CD4-positive, alpha-beta memory T cell (primary cell): ENCODE measurements around the gene SOX6. TPM values are rescaled to one million over a fixed set of nuclear protein-coding genes. Genes with fewer than 3 reads are reported as not detected.

Experiments
- CTCF ChIA-PET: fragments of 350-600 bp; sonication (Branson Sonifier 250); formaldehyde crosslinking; loops from one replicate; lab custom pipeline; 2021; ENCODE audit warnings: inconsistent platforms; ENCODE audit not compliant: partially characterized antibody; lab: Charles Lee
- POLR2A ChIA-PET: fragments of 350-600 bp; sonication (Branson Sonifier 250); formaldehyde crosslinking; loops from one replicate; lab custom pipeline; 2021; ENCODE audit not compliant: partially characterized antibody; lab: Charles Lee
- DNase-seq, 5 donors: peaks; one replicate each; pipeline versions ENCODE4 v3.0.0 to v3.0.0-alpha.2; 2020 to 2022; ENCODE audit warnings: mixed read lengths in 1 of 5
- H3K27ac ChIP-seq: one replicate; pipeline ENCODE4 v1.7.0; 2013; ENCODE audit warnings: low read depth, low read length
- H3K27me3 ChIP-seq: 2 replicates; pipeline ENCODE4 v1.7.0; 2013; ENCODE audit warnings: mild to moderate bottlenecking, low read length, moderate library complexity; ENCODE audit not compliant: insufficient read depth
- H3K36me3 ChIP-seq: 2 replicates; pipeline ENCODE4 v1.7.0; 2013; ENCODE audit warnings: mild to moderate bottlenecking, low read length, moderate library complexity; ENCODE audit not compliant: insufficient read depth
- H3K4me1 ChIP-seq: 2 replicates; pipeline ENCODE4 v1.7.0; 2013; ENCODE audit warnings: mild to moderate bottlenecking, low read length, moderate library complexity; ENCODE audit not compliant: insufficient read depth
- H3K4me3 ChIP-seq, 2 donors: one replicate each; pipeline ENCODE4 v1.7.0; 2013; ENCODE audit warnings: low read length in 2 of 2, mild to moderate bottlenecking in 1 of 2
- H3K9me3 ChIP-seq, 2 donors: one replicate each; pipeline ENCODE4 v1.7.0; 2013; ENCODE audit warnings: low read length in 2 of 2, control low read depth in 1 of 2; ENCODE audit not compliant: control insufficient read depth in 1 of 2
- H3K27ac Mint-ChIP-seq, 7 donors: one replicate each; pipeline ENCODE4 v1.8.0; 2020 to 2021; ENCODE audit warnings: mixed read lengths in 7 of 7, mild to moderate bottlenecking in 6 of 7, inconsistent platforms in 3 of 7, moderate library complexity in 3 of 7
- H3K27me3 Mint-ChIP-seq, 2 donors: one replicate each; pipeline ENCODE4 v1.8.0; 2020 to 2021; ENCODE audit warnings: mixed read lengths in 2 of 2
- H3K36me3 Mint-ChIP-seq, 2 donors: one replicate each; pipeline ENCODE4 v1.8.0; 2020 to 2021; ENCODE audit warnings: mixed read lengths in 2 of 2, inconsistent platforms in 1 of 2, mild to moderate bottlenecking in 1 of 2
- H3K4me1 Mint-ChIP-seq, 4 donors: one replicate each; pipeline ENCODE4 v1.8.0; 2020 to 2021; ENCODE audit warnings: mixed read lengths in 4 of 4, mild to moderate bottlenecking in 1 of 4
- H3K4me3 Mint-ChIP-seq, 8 donors: one replicate each; pipeline ENCODE4 v1.8.0; 2020 to 2021; ENCODE audit warnings: mixed read lengths in 8 of 8, mild to moderate bottlenecking in 7 of 8, moderate library complexity in 6 of 8, inconsistent platforms in 3 of 8
- H3K9me3 Mint-ChIP-seq, 8 donors: one replicate each; pipeline ENCODE4 v1.8.0; 2020 to 2021; ENCODE audit warnings: mixed read lengths in 8 of 8, mild to moderate bottlenecking in 5 of 8, inconsistent platforms in 3 of 8, moderate library complexity in 1 of 8
- intact Hi-C: fragments of 100-400 bp; cut with micrococcal nuclease; formaldehyde crosslinking; loops from one replicate; pipeline ENCODE4 v1.15.1; 2023
- polyA plus RNA-seq, 2 donors: library from polyadenylated mRNA; unstranded; fragments of 300-500 nt; fragmentation: Illumina TruSeq; gene quantifications; one replicate each; pipeline ENCODE4 v1.2.3, GENCODE V29; 2021
- total RNA-seq, 2 experiments: library from RNA; stranded (reverse); gene quantifications; one replicate each; pipeline ENCODE4 v1.2.3, GENCODE V29; 2021

The SOX6 gene
- total and polyA plus RNA-seq, 4 experiments from 2014 or later: not detected

- ChIA-PET CTCF (no interaction called here), POLR2A (no interaction called here)
- Histone ChIP-seq H3K27me3 (no peaks in the 10 kb centered on the region), H3K4me3 (no peak overlapping the region), H3K9me3 (no peaks in the 10 kb centered on the region), H3K36me3 (no peaks in the 10 kb centered on the region), H3K4me1 (no peaks in the 10 kb centered on the region), H3K27ac (no peak overlapping the region)
- no peak for DNase-seq
- H3K27me3 Mint-ChIP-seq: no peaks in the 10 kb centered on the region
- H3K27ac Mint-ChIP-seq: no peak overlapping the region
- peaks cover 0 to 20% (median 8%) of the 10 kb centered on the region in 8 donors for H3K9me3 Mint-ChIP-seq
- no peaks in the 10 kb centered on the region for H3K36me3 Mint-ChIP-seq
- H3K4me3 Mint-ChIP-seq: no peak overlapping the region
- intact Hi-C loops: no loop called here
- no peaks in the 10 kb centered on the region for H3K4me1 Mint-ChIP-seq
Observed at GRCh38 chr11:16133867-16134266, 222.5 kb downstream of the SOX6 start.

DNA sequence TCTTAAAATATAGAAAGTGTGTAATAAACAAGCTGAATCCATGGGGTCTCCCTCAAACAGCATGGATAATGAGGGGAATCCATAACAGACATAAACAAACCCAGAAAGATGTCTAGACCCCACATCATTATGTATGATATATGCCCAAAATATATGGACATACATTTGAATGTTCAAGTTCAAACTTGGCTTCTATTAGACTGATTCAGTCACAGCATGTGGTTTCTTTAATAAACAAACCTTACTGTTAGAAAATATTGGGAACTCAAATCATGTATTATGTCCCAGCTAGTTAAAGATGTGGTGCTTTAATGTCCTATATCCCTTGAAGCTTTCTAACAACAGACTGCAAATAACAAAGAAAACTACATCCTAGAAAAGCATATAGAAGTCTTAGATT, 228.6 kb downstream of the SOX6 start:
- Mint-ChIP-seq H3K4me1 (no peaks in the 10 kb centered on the region), H3K36me3 (no peaks in the 10 kb centered on the region), H3K27me3 (no peaks in the 10 kb centered on the region), H3K9me3 (peaks cover 0 to 9% (median 5%) of the 10 kb centered on the region in 8 donors), H3K27ac (no peak overlapping the region), H3K4me3 (no peak overlapping the region)
- no peak for DNase-seq
- Histone ChIP-seq H3K9me3 (no peaks in the 10 kb centered on the region), H3K36me3 (no peaks in the 10 kb centered on the region), H3K27ac (no peak overlapping the region), H3K4me3 (no peak overlapping the region), H3K4me1 (no peaks in the 10 kb centered on the region), H3K27me3 (no peaks in the 10 kb centered on the region)
- intact Hi-C loops: no loop called here
- ChIA-PET CTCF (no interaction called here), POLR2A (no interaction called here)

DNA sequence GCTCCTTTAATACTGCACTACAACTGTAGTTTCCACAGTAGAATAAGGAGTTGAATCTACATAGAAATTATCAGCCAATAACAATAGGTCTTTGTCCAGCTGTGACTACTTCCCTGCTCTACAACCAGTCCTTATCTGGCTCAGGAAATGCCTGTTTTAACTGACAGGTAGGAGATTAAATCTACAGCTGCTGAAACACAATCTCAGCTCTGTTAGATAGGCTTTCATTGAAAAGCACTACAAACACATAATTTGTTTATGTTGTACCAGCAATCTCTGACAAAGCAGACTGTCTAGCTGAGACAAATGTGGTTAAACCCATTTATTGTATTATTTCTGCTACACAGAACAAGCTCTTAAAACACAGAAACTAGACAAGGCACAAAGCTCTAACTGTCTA, 230.0 kb downstream of the SOX6 start:
- no peaks in the 10 kb centered on the region for H3K36me3 ChIP-seq
- CTCF ChIA-PET: no interaction called here

GRCh38 chr11:16125796-16126195, 230.6 kb downstream of the SOX6 start:
- H3K4me3 Mint-ChIP-seq: no peak overlapping the region
- Histone ChIP-seq H3K9me3 (no peaks in the 10 kb centered on the region), H3K4me1 (no peaks in the 10 kb centered on the region), H3K27me3 (no peaks in the 10 kb centered on the region), H3K36me3 (no peaks in the 10 kb centered on the region), H3K27ac (no peak overlapping the region), H3K4me3 (no peak overlapping the region)
- H3K36me3 Mint-ChIP-seq: no peaks in the 10 kb centered on the region
- no peaks in the 10 kb centered on the region for H3K27me3 Mint-ChIP-seq
- intact Hi-C loops: no loop called here
- ChIA-PET POLR2A (no interaction called here), CTCF (no interaction called here)
- no peak overlapping the region for H3K27ac Mint-ChIP-seq
- no peaks in the 10 kb centered on the region for H3K4me1 Mint-ChIP-seq
- DNase-seq: no peak
- peaks cover 0 to 7% (median 5%) of the 10 kb centered on the region in 8 donors for H3K9me3 Mint-ChIP-seq

More for the DNA sequence above, 230.0 kb downstream of the SOX6 start:
- H3K9me3 Mint-ChIP-seq: peaks cover 0 to 9% (median 5%) of the 10 kb centered on the region in 8 donors
- no peak overlapping the region for H3K27ac Mint-ChIP-seq
- DNase-seq: no peak
- Histone ChIP-seq H3K27ac (no peak overlapping the region), H3K27me3 (no peaks in the 10 kb centered on the region), H3K4me3 (no peak overlapping the region), H3K4me1 (no peaks in the 10 kb centered on the region), H3K9me3 (no peaks in the 10 kb centered on the region)
- intact Hi-C loops: no loop called here
- no peak overlapping the region for H3K4me3 Mint-ChIP-seq
- no peaks in the 10 kb centered on the region for H3K4me1 Mint-ChIP-seq
- no peaks in the 10 kb centered on the region for H3K36me3 Mint-ChIP-seq
- POLR2A ChIA-PET: no interaction called here
- H3K27me3 Mint-ChIP-seq: no peaks in the 10 kb centered on the region

GRCh38 chr11:16124390-16124789, 232.0 kb downstream of the SOX6 start:
- Histone ChIP-seq H3K9me3 (no peaks in the 10 kb centered on the region), H3K4me3 (no peak overlapping the region), H3K36me3 (no peaks in the 10 kb centered on the region), H3K4me1 (no peaks in the 10 kb centered on the region), H3K27me3 (no peaks in the 10 kb centered on the region), H3K27ac (no peak overlapping the region)
- Mint-ChIP-seq H3K36me3 (no peaks in the 10 kb centered on the region), H3K4me3 (no peak overlapping the region), H3K27ac (no peak overlapping the region), H3K27me3 (no peaks in the 10 kb centered on the region), H3K4me1 (no peaks in the 10 kb centered on the region), H3K9me3 (peaks cover 0 to 7% (median 3%) of the 10 kb centered on the region in 8 donors)
- ChIA-PET POLR2A (no interaction called here), CTCF (no interaction called here)
- intact Hi-C loops: no loop called here
- no peak for DNase-seq

GRCh38 chr11:16121853-16122252, 234.5 kb downstream of the SOX6 start:
- no peaks in the 10 kb centered on the region for H3K27me3 ChIP-seq
- H3K4me1 ChIP-seq: no peaks in the 10 kb centered on the region
- POLR2A ChIA-PET: no interaction called here
- CTCF ChIA-PET: no interaction called here
- Mint-ChIP-seq H3K9me3 (peaks cover 0 to 7% (median 4%) of the 10 kb centered on the region in 8 donors), H3K27me3 (no peaks in the 10 kb centered on the region), H3K27ac (no peak overlapping the region), H3K36me3 (no peaks in the 10 kb centered on the region), H3K4me3 (no peak overlapping the region), H3K4me1 (no peaks in the 10 kb centered on the region)
- H3K27ac ChIP-seq: no peak overlapping the region
- intact Hi-C loops: no loop called here
- no peak for DNase-seq
- no peaks in the 10 kb centered on the region for H3K9me3 ChIP-seq
- no peak overlapping the region for H3K4me3 ChIP-seq
- H3K36me3 ChIP-seq: no peaks in the 10 kb centered on the region

- Mint-ChIP-seq H3K36me3 (no peaks in the 10 kb centered on the region), H3K27me3 (no peaks in the 10 kb centered on the region), H3K9me3 (peaks cover 0 to 7% (median 3%) of the 10 kb centered on the region in 8 donors), H3K27ac (no peak overlapping the region), H3K4me3 (no peak overlapping the region), H3K4me1 (no peaks in the 10 kb centered on the region)
- DNase-seq: no peak
- no peaks in the 10 kb centered on the region for H3K9me3 ChIP-seq
- no peaks in the 10 kb centered on the region for H3K4me1 ChIP-seq
- no peaks in the 10 kb centered on the region for H3K27me3 ChIP-seq
- H3K4me3 ChIP-seq: no peak overlapping the region
- POLR2A ChIA-PET: no interaction called here
- no peak overlapping the region for H3K27ac ChIP-seq
- intact Hi-C loops: no loop called here
- CTCF ChIA-PET: no interaction called here
- H3K36me3 ChIP-seq: no peaks in the 10 kb centered on the region
Observed at GRCh38 chr11:16120008-16120407, 236.3 kb downstream of the SOX6 start.
